ENCODE results near the gene COL24A1. TPM values are rescaled to one million over a fixed set of nuclear protein-coding genes. Genes with fewer than 3 reads are reported as not detected.

Gene COL24A1
- total and polyA plus RNA-seq, 2 of the 8 experiments (the other 6 are each of a cell fraction or from before 2014, with no cell fraction given) = 0.23 to 1.1 TPM

- H3K79me2 ChIP-seq (ENCODE audit: control insufficient read depth in 1 of 2, insufficient read depth in 2 of 2, low read length in 2 of 2) = no peaks in the 10 kb centered on the region
- no peak overlapping the region for H3K14ac ChIP-seq (ENCODE audit: insufficient read length)
- H2BK20ac ChIP-seq (ENCODE audit: low read length) = no peak overlapping the region
- no peak overlapping the region for H2BK120ac ChIP-seq (replicated peaks; ENCODE audit: low read depth, low read length)
- H3K9ac ChIP-seq (replicated peaks in 1 of 4; ENCODE audit: extremely low read depth in 1 of 4, low read depth in 3 of 4, low read length in 3 of 4) = no peak overlapping the region
- H2AFZ ChIP-seq (ENCODE audit: low read length) = no peak overlapping the region
- H4K20me1 ChIP-seq (replicated peaks in 1 of 2; ENCODE audit: control insufficient read depth in 1 of 2, insufficient read depth in 2 of 2, low read length in 2 of 2) = no peaks in the 10 kb centered on the region
- H3K56ac ChIP-seq (replicated peaks; ENCODE audit: insufficient read length, low read depth, low read length) = no peak overlapping the region
- no peak overlapping the region for H4K8ac ChIP-seq (ENCODE audit: extremely low read depth, insufficient read depth, low read length)
- no peak overlapping the region for H2BK12ac ChIP-seq (ENCODE audit: low read depth, low read length)
- ChIA-PET POLR2A (ENCODE audit: partially characterized antibody) (no interaction called here), CTCF (ENCODE audit: partially characterized antibody) (interaction anchor here (0.7 to 2.3 kb wide), 18 partner anchors 9 to 583 kb away, joined by 3 to 10 read pairs (median 4); no protein-coding TSS in a partner anchor)
- H3K27me3 ChIP-seq (replicated peaks in 1 of 4; ENCODE audit: control insufficient read depth in 3 of 4, extremely low read depth in 1 of 4, insufficient read depth in 3 of 4, low read length in 3 of 4) = no peaks in the 10 kb centered on the region
- no peak overlapping the region for H2BK5ac ChIP-seq (ENCODE audit: low read depth, low read length)
- H3K27ac ChIP-seq (ENCODE audit: low read depth, low read length) = no peak overlapping the region
- peak; percentile 54 to 59 for TF ChIP-seq RAD21 (IDR thresholded peaks at IDR 0.05 in 1 of 2, conservative IDR thresholded peaks at IDR 0.05 in 1 of 2; ENCODE audit: low read depth in 2 of 2, low read length in 2 of 2)
- peak in 2 of 3 experiments; percentile 28 to 47; a peak in 2 of 4 replicates for TF ChIP-seq CTCF (IDR thresholded peaks at IDR 0.05; ENCODE audit: control extremely low read depth in 1 of 3, insufficient read depth in 1 of 3, low read depth in 1 of 3, low read length in 3 of 3)
- TF ChIP-seq KDM1A (IDR thresholded peaks at IDR 0.05; ENCODE audit: borderline replicate concordance, low read length) = no peak
- no peak overlapping the region for H4K91ac ChIP-seq (replicated peaks; ENCODE audit: insufficient read length, low read length)
- H4K5ac ChIP-seq (ENCODE audit: insufficient read length, low read depth, low read length) = no peak overlapping the region
- H3K79me1 ChIP-seq (ENCODE audit: low read depth, low read length) = no peaks in the 10 kb centered on the region
- H3K4me1 ChIP-seq (replicated peaks in 1 of 4; ENCODE audit: control insufficient read depth in 3 of 4, insufficient read depth in 4 of 4, low read length in 3 of 4) = no peaks in the 10 kb centered on the region
- no peaks in the 10 kb centered on the region for H3K23me2 ChIP-seq (ENCODE audit: low read depth, low read length)
- H3K4ac ChIP-seq (replicated peaks; ENCODE audit: insufficient read length, low read depth, low read length) = no peak overlapping the region
- H2BK15ac ChIP-seq (ENCODE audit: low read length) = no peak overlapping the region
- no peak overlapping the region for H3K4me2 ChIP-seq (ENCODE audit: insufficient read depth in 1 of 2, low read depth in 2 of 2, low read length in 2 of 2)
- H3K9me3 ChIP-seq (ENCODE audit: insufficient read depth in 2 of 2, low read depth in 1 of 2, low read length in 1 of 2) = no peaks in the 10 kb centered on the region
- 37% methylated on average over 4 of the region's 4 CpGs; no CpG with 5 or more reads in 1 of the 2 experiments for WGBS, 2 experiments (ENCODE audit: extremely low coverage in 1 of 2, insufficient coverage in 1 of 2, insufficient read length in 1 of 2, insufficient replicate concordance in 2 of 2, low coverage in 1 of 2, low lambda C conversion rate in 2 of 2, missing lambda C conversion rate in 1 of 2)
- FAIRE-seq (peak; percentile 39), DNase-seq (ENCODE audit: low read depth in 1 of 2, low spot score in 2 of 2) (peak in 1 of 2 experiments; percentile 50)
- no peak overlapping the region for H3K4me3 ChIP-seq (ENCODE audit: extremely low read depth in 1 of 4, insufficient read depth in 2 of 4, low read depth in 3 of 4, low read length in 4 of 4)
- no peak overlapping the region for H3K23ac ChIP-seq (ENCODE audit: insufficient read length)
- no peak overlapping the region for H3K18ac ChIP-seq (ENCODE audit: extremely low read depth, low read length)
- no peaks in the 10 kb centered on the region for H3K36me3 ChIP-seq (ENCODE audit: control insufficient read depth in 2 of 4, insufficient read depth in 4 of 4, low read length in 3 of 4)
- no peak overlapping the region for H2AK5ac ChIP-seq (ENCODE audit: low read depth, low read length)
Observed at GRCh38 chr1:85894651-85895050, 261.9 kb downstream of the COL24A1 start.

All from H1 (cell line).